ENCODE results near the gene CREB5.

CREB5 gene

DNA sequence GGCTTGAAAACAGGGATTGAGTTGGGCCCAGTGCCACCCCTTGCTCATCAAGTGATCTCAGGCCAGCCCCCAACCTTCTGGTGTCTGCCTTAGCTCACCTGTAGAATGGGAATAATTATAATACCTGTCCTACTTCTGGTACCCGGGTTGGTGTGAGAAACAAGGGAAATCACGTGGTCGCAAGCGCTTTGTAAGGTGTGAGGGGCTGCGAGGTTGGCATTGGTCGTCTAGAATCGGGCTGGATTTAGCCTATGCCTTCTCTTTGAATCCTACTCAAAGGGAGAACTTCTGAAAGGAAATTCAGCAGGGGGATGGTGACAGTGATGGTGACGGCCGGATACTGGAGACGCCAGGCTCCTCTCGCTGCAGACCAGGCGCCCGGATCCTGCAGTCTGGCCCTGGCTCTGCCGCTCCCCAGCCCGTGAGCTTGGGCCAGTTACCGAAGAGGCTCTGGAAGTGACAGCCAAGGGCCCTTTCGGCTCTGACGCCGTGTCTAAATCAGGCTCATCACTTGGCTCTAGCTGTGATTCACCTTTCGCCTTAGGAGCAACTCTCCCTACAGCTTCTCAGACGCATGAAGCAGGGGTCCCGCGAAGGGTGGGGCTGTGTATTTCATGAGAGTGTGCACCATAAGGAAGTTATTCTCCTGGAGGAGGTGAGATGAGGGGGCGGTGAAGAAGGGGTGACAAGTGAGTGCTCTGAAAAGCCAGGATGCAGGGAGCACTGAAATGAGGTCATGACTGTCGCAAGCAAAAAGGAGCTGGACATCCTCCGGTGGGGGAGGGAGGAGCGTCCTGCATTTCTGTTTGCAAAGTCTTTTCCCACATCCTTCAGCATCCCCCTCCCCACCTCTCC, 4.0 kb upstream of the CREB5 start:
- no peak for DNase-seq

DNA sequence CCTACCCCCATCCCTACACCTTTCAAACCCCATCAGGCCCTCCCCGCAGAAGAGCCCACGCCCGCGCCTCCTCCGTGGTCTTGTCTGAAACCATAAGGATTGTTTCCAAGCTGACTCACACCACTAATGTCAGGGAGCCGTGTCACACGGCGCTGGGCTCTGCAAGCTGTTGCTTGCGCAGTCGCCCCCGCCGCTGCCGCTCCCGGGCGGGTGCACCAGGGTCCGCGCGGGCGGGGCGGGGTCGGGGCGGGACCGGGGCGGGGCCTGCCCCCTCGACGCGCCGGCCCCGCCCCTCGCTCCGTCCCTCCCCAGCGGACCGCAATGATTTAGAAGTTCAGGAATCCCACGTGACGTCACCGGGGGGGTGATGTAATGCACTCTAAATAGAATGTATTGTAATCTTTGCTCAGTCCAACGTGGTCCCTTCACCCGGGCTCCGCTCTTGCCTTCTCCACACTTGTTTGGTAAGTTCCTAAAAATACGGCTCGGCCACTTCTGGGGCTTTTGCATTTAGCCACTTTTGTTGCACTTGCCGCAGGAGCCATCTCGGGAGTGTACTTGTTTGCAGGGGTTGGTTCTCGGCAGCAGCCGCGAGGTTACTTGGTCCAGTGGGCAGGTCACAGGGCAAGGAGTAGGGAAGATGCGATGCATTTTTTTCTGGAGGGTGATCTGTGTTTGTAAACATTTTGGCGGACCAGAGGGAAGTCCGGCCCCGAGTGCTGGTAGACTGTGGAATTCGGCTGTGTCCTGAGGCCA, 3.2 kb upstream of the CREB5 start:
- DNase-seq = peak; percentile 54 to 84

DNA sequence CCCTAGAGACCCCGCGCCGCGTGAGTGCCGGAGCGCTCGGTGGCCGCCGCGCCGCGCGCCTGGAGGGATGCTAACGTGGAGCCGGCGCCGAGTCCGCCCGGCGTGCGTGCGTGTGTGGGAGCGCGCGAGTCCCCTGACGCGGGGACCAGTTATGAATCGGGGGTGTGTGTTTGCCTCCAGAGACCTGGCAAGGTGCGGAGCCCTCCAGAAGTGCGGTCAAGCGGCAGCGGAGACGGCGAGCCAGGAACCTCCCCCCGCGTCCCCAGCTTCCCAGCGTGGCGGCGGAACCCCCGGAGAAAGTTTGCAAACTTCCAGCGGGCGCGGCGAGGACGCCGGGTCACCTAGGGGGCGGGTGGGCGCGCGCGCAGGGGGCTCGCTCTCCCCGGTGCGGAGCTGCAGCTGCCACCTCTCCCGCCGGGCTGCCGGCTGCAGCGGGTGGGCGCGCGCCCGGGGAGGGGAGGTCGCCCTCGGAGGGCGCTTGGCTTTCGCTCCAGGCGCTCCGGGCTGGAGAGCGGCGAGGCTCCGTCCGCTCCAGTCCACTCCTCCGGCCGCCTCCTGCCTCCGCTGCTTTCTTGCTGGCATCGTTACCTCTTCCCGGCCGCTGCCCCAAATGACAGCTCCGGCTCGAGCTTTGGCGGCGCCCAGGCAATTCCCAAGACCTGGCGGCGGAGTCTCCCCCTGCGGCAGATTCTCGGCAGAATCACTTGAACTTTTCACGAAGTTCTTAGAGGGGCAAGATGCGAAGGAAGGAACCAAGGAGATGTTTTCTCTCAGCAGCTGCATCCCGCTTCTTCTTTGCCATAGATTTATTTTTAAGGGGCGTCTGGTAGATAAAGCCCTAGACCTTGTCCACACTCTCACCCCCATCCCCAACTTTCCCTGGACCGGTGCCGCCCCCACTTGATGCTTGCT, 2.3 kb upstream of the CREB5 start:
- DNase-seq = no peak

DNA sequence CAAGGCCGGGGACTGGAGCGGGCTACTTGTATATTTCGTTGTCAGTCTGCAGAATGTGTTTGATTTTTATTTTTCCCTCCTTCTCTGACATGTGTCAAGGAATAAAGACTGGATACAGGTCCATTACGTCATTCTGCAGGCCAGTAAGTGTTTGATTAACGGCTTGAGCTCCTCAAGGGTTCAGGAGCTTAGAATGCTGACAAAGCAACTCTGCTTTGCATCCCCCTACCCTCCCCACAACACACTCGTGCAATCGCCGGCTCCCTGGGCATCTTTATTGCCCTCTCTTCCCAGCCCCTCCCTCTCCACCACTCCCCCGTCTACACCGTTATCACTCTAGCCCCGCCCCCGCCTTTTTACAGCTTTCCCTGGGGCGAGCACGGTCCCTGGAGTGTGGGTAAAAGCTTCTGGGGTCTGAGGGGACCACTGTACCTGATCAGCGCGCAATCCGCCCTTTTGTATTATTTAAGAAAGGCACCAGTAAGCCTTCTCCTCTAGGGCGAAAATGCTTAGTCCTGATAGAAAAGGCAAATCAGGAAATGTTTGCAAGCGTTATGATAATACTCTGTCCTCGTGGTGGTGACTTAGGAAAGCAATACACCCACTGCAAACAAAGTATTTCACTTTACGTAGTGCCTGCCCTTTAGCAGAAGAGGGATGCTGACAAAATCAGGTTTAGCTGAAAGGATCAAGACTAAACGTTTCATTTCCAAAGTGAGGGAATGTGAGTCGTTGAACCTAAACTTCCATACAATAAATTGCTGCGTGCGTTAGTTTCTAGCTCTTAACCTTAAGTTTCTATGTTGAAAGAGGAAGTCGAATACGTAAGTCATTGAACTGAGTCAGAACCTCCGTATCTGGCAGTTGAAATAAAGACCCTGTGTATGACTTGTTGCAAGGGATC, 1.4 kb upstream of the CREB5 start:
- no peak for DNase-seq

DNA sequence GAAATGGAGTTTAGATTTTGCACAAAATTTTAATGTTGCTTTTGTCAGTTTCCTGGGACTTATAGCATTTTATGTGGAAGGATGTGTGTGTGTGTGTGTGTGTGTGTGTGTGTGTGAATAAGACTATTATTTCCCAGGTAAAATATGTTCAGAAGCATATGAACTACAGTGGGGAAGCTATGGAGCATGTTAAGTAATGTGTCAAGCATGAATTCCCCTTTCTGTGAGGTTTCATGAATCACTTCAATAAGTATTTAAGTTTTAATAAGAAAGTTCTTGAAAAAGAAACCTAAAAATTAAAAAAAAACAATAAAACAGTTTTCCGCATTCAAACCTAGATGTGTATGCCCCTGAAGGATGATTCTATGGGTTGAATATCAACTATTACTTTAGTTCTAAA, 693 bp downstream of the CREB5 start:
- no peak for DNase-seq

DNA sequence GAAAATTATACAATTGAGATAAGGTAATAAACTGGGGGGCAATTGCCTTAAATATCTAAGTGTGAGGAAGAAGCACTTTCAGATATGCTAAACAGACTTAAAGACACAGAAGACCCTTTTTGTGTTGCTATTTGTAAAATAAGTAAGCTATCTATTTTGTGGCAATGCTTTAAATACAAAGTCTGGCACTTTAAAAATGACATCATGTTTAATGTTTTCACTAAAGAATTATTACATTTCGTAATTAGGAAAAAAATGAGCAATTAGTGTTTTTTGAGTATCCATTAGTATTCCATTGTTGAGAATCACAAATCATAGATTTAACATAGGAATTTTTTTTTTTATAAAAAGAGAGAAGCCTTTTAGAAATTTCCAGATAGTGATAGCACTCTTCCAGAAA, 2.1 kb downstream of the CREB5 start:
- DNase-seq = no peak

DNA sequence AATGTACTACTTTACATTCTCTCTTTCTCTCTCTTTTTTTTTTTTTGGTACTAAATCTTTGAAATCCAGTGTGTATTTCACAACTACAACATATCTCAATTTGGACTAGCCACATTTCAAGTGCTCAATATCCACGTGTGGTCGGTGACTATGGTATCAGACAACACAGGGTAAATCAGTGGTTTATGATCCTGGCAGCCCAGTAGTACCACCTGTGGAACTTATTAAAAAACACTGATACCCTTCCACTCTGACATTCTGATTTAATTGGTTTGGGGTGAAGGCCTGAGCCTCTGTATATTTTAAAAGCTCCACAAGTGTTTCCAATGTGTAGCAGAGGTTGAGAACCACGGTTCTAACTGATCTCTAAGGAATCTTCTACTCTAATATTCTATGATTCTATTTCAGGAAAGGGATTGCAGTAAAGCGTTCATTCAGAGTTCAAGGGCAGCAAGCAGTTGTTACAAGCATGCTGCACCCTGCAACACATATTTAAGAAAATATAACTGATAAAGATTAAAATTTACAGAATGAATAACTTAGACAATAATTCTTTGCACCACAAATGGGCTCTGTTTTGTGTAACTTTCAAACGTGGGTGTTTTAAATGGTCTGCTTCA, 5.1 kb downstream of the CREB5 start:
- no peak for DNase-seq

DNA sequence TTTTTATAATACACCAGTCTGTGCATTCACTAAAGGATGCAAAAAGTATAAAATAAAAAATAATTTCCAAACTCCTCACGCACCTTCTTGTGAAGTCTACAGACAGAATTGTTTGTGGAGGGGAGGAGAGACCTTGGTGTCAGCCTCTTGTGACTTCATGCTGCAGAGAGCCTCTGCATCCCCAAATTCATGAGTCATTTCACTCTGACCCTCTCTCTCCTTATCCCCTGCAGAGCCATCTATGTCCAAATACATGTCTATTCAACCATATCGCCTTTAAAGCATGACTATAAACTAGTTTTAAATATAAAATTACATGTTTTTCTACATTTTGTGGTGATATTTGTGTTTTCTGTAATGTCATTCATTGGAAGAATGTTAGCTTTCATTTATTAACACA, 6.0 kb downstream of the CREB5 start:
- no peak for DNase-seq

DNA sequence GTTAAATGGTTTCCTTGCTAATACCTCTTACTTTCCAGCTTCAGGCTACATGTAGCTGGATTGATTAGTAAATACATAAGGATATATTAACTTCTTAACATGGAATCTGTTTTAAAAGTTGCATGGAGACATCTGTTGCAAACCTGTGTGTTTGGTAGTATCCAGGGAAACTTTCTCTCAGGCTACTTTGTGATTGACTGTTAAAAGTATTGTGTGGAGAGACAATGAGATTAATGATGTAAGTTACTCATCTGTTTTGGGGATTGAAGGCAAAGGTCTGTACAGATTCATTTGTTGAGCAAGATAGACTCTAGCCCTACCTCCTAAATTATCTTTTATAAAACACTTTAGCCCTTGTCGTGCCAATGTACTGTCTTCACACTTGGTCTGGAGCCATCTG, 6.6 kb downstream of the CREB5 start:
- no peak for DNase-seq

DNA sequence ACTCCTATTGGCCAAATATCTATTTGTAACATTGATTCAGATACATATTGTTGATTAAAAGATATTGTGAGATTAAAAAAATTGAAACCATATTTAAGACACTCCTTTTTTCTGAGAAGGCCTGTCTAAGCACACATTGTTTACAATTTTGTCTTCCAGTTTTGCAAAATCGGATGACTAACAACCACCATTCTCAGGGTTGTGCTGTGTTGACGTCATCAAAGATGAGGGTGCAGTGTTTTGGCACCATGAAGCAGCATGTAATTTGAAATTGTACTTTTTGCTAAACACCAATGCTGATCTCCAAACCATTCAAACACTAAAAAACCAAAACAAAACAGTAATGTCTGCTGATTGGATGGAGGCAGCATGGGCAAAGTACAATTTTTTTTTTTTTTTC, 7.4 kb downstream of the CREB5 start:
- DNase-seq = no peak

DNA sequence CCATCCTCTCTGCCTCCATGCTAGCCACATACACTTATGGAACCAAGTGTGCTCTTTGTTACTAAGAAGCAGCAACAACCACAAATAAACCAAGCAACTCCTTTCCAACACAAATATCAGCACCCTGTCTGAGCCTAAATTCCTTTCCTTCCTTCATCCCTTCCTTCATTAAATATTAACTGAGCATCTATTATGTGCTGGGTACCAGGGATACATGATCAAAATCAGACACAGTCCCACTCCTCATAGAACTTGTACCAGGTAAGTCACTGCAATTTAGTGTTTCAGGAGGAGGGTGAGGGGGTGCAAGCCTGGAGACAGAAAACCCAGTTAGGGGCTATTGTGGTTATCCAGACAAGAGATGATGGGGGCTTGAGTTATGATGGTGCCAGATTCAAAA, 10.8 kb downstream of the CREB5 start:
- no peak for DNase-seq

DNA sequence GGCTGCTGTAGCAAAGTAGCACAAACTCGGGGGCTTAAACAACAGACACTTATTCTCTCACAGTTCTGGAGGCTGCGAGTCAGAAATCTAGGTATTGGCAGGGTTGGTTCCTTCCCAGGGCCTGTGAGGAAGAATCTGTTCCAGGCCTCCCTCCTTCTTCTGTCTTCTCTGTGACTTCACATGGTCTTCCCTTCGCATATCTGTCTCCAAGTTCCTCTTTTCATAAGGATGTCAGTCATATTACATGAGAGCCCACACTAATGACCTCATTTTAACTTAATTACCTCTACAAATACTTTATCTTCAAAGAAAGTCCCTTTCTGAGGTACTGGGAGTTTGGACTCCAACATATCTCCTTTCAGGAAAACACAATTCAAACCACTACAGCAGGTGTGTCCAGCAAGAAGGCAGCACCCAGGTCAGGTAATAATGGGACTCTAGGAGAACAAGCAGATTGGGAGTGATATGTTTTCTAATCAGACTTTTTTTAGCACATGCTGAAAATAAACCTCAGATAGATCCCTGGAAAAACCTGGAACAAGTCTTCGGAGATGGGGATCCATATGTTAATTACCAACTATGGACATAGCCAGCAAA, 11.7 kb downstream of the CREB5 start:
- DNase-seq = no peak

DNA sequence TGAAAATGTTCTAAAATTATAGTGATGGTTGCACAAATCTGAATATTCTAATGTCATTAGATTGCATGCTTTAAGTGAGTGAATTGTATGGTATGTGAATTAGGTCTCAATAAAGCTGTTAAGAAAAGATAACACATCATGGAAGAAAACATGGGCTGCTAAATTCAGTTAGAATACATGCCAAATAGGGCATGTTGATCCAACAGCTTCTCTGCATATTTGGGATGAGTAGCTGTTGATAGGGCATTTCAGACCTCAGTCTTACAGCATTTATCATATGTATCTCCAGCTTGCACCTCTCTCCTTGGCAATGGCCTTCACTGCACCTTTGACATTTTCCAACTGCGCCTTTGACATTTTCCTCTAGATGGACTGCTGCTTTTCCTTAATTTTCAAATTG, 13.2 kb downstream of the CREB5 start:
- DNase-seq = no peak

DNA sequence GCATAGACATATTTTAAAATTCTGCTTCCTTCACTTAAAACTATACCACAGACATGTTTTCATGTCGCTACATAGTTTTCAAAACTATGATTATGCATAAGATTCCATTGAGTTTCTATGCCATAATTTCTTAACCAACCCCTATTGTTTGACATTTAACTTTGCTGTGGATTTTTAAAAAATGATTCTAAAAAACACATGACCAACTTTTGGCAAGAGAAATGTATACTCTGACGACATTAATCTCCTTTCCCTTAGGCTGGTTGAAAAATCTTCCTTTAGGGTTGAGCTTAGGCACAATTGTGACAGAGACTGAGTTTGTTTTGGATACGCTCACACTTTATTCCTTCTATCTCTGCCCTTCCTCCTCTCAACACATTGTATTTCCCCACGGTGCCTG, 14.9 kb downstream of the CREB5 start:
- DNase-seq = no peak

DNA sequence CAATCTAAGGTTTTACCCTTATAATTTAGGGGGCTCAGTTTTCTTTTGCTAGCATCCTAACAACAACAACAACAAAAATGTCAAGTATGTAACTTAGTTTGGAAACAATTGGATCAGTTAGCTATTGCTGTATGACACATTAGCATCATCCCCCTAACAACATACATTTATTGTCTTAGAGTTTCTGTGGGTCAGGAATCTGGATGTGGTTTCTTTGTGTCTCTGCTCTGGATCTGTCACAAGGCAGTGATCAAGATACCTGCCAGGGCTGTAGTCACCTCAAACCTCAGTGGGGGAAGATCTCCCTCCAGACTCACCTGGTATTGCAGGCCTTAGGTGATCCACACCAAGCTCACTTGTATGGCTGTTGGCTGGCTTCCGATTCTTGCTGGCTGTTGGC, 18.3 kb downstream of the CREB5 start:
- no peak for DNase-seq

DNA sequence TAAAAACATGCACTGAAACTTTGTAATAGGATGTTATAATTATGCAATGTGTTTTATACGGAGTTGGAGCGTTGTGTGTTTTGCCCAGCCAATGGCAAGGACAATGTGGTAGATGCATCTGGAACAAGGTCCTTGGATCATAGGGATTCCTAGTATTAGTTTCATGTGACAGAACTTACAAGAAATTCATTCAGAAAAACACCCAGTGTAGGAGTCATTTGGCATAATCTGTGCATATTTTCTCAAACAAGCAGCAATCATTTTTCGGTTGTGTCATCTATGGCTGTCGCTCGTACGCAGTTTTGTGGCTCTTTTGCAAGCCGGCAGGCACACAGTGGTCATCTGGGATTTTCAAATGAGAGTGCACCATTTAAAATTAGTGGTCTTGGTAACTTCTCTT, 19.8 kb downstream of the CREB5 start:
- DNase-seq = no peak

DNA sequence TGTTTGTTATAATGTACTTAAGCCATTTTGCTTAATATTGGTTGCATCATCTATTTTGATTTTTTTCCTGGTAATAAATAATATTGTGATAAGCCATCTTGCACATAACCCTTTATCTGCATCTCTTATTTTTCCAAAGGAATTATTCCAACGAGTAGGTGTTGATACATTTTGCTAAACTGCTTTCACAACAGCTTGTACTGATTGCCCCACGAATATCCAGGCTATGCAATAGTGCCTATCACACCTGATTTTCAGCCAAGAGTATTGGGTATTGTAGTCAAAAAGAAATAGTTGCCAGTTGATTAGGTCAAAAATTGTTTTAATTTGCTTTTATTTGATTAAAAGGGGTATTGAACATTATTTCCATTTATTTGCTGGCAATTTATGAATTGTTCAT, 20.7 kb downstream of the CREB5 start:
- DNase-seq = no peak

DNA sequence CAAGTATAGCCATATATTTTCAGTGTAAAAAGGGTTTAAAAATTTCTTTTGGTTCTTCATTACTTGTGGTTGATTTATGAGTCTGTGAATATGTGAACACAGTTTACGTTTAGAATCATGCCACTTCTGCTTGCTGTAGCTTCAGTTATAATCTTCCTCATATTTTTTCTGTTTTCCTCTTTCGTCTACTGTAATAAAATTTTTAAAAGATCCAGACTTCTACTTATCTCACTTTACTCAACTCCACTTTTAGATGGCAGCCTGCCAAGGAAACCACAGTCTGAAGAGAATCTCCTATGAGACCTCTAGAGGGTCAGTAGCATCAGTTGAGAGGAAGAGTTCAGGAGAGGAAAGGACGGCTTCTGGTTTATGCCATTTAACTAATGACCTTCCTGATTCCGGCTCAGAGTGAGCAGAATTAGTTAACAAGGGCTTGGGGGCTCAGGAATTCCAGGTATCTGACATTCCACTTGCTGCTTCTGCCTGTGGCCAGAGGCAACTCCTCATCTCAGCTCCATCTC, 21.4 kb downstream of the CREB5 start:
- DNase-seq = no peak

DNA sequence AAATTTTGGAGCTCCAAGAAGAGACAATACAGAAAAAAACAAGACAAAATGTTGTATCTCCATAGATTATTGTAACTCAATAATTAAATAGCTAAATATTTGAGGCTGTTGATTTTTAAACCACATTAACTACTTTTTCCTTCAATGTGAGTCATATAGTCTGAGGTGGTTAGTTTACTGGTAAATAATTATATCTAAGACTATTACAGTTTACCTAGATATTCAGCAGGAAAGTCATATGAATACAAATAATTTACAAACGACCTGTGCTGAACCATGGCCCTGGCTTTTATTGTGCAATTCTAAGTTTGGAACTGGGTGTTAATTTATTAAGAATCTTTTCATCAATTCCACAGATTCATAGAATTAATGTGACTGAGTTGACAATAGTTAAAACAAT, 22.2 kb downstream of the CREB5 start:
- no peak for DNase-seq

DNA sequence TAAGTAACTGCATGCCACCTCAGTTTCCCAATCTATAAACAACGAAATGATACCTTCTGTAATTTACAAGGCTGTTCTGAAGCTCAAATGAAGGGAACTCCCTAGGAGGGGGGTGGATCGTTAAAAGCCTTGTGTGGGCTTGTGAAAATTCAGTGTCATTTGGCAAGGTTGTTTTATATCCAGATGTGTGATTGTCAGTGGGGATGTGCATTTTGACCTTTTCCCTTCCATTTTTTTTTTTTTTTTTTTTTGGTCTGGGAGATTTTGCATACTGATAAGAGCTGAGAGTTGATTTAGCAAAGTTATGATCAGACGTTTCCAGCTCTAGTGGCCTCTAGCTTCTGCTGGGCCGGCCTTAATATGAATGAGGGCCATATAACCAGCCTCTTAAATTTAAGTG, 22.8 kb downstream of the CREB5 start:
- no peak for DNase-seq

DNA sequence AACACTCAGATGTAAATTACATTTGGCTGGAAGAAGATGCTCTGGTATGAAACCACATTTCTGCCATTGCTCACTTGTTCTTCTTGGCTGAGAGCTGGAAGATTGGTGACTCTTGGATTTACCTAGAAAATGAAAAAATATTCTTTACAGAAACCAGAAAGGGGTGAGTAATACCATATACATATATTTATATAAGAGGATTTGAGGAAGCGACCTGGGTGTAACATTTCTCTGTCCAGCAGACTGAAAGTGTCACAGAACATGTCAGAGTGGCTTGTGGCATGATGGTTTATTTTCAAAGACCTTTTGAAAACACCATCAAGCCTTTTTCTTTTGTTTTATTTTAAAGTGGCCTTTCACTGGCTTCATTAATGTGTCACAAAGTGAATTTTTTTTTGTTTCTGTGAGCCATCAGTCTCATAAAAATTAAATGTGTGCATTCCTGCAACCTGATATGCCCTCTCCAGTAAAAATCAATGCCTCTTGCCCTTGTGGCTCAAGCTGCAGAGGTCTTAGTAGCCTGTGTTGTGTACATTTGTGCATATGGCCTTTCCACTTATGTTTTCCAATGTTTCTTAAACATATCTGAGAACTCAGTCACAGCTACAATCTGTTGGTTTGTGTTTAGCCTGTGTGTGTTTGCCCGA, 23.5 kb downstream of the CREB5 start:
- no peak for DNase-seq

Data from CD4-positive, alpha-beta T cell treated with Interferon alpha-2 for 1 hour (primary cell).